ENCODE results near the gene UPK2. TPM values are rescaled to one million over a fixed set of nuclear protein-coding genes. Genes with fewer than 3 reads are reported as not detected.

The UPK2 gene
- total and polyA plus RNA-seq, 2 donors (not counting 3 experiments of a cell fraction or from before 2014, with no cell fraction given) = 0.11 TPM; not detected in 1

DNA sequence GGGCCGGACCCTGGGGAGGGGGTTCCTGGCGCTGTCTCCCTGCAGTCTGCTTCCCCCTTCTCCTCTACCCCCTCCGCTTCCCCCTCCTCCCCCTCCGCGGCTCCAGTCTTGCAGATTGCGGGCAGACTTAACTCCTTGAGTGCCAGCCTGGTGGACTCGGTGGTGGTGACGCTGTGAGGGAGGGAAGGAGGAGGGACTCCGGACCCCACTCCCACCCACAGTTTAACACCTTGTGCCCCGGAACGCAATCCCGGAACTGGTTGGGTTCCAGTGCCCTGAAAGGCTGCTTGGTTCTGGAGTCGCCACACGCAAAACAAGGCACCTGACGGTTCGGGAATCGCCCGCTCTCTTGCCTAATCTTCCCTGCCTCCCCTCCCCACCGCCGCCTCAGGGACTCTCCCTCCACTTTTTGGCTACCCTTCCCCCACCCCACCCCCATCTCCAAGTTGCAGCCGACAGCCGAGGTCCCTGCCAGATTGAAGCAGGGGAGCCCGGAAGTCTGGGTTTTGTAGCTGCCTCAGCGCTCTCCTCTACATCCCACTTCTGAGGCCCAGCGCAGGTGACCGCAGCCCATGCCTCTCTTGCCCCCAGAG lies 26.5 kb upstream of the UPK2 start:
- Histone ChIP-seq H3K4me2 (ENCODE audit: insufficient read depth, low read length) (peak overlapping the region; percentile 74), H3K9ac (replicated peaks; ENCODE audit: extremely low read depth, insufficient read depth, low read length) (peak overlapping the region; percentile 44), H2AFZ (ENCODE audit: low read depth, low read length) (peak overlapping the region; percentile 73), H3K4me1 (ENCODE audit: control insufficient read depth, extremely low read depth, insufficient read depth, low read length) (peaks cover 15% of the 10 kb centered on the region), H3K36me3 (ENCODE audit: control insufficient read depth in 2 of 2, extremely low read depth in 1 of 2, insufficient read depth in 2 of 2, low read length in 2 of 2) (no peaks in the 10 kb centered on the region), H3K79me2 (ENCODE audit: control insufficient read depth, insufficient read depth, low read length) (peaks cover 7% of the 10 kb centered on the region), H3K27me3 (ENCODE audit: control insufficient read depth in 2 of 2, insufficient read depth in 2 of 2, low read length in 2 of 2) (peaks cover 0 to 2% of the 10 kb centered on the region in 2 experiments), H3K4me3 (replicated peaks in 1 of 3; ENCODE audit: insufficient read depth in 1 of 3, low read depth in 1 of 3, low read length in 3 of 3) (peak overlapping the region; percentile 29 to 64 (median 57)), H3K27ac (ENCODE audit: insufficient read depth, low read depth, low read length) (no peak overlapping the region), H3K9me3 (replicated peaks; ENCODE audit: control insufficient read depth, insufficient read depth, low read length) (no peaks in the 10 kb centered on the region), H4K20me1 (replicated peaks; ENCODE audit: control insufficient read depth, extremely low read depth, insufficient read depth, low read length) (no peaks in the 10 kb centered on the region), H3K9me1 (replicated peaks; ENCODE audit: control insufficient read depth, extremely low read depth, insufficient read depth, low read length) (no peaks in the 10 kb centered on the region)
- TF ChIP-seq, protein P1, sequence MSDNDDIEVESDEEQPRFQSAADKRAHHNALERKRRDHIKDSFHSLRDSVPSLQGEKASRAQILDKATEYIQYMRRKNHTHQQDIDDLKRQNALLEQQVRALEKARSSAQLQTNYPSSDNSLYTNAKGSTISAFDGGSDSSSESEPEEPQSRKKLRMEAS (IDR thresholded peaks at IDR 0.05; ENCODE audit: insufficient read depth, insufficient read length) = no peak
- TF ChIP-seq POLR2A (IDR thresholded peaks at IDR 0.05; ENCODE audit: low read depth, low read length) = no peak
- ChIA-PET CTCF (interaction anchor here (0.8 to 10.6 kb wide), 8 partner anchors 11 to 285 kb away, joined by 3 to 330 read pairs (median 4); partner anchors contain the start of gene DDX6), POLR2A (interaction anchor here (0.6 to 1.2 kb wide), 2 partner anchors 19 to 139 kb away, joined by 4 read pairs; partner anchors contain the start of gene DDX6)
- FAIRE-seq = no peak
- DNase-seq (ENCODE audit: low read depth, low spot score) = peak; percentile 80
- no TSS peak for BruUV-seq (replicated peaks)
- intact Hi-C loops (cut with micrococcal nuclease) (loop anchor here (5.0 kb wide), 2 partner anchors 88 to 128 kb away; partner anchors contain the start of genes HYOU1, RPS25 and TRAPPC4), dilution Hi-C loops (cut with MboI; ENCODE audit: extremely low pct_ligation_motif_present, low sequenced_read_pairs) (no loop called here)

DNA sequence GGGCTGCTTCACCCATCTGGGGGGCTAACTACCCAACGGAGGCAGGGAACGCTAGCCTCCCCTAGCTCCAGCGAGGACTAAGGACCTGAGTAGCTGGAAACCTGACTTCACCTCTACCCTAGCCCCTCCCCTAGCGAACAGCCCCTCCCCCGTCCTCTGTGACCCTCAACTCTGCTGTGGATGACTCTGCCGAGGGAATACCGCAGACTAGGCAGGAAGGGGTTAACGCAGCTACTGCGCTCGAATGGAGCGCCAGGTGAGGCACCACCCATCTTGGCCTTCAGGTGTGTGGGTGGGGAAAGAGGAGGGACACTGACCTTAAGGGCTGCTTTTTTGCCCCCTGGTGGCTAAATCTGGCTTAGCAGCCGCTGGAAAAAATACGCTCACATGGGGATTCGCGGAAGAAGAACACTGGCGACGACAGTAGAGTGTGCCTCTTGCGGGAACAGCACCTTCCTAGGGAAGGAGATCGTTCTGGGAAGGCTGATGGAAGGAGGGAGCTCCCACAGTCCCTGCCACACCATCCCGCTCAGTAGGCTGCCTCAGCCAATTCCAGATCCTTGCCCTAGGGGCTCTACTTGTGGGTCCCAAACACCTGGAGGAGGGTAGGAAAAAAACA lies 25.9 kb upstream of the UPK2 start:
- peaks cover 15% of the 10 kb centered on the region for H3K4me1 ChIP-seq (ENCODE audit: control insufficient read depth, extremely low read depth, insufficient read depth, low read length)
- H2AFZ ChIP-seq (ENCODE audit: low read depth, low read length) = peak overlapping the region; percentile 73
- peak overlapping the region; percentile 29 to 64 (median 57) for H3K4me3 ChIP-seq (replicated peaks in 1 of 3; ENCODE audit: insufficient read depth in 1 of 3, low read depth in 1 of 3, low read length in 3 of 3)
- CTCF ChIA-PET = interaction anchor here (0.8 to 10.6 kb wide), 17 partner anchors 8 to 285 kb away, joined by 3 to 330 read pairs (median 3); partner anchors contain the start of genes DDX6 and UPK2
- BruUV-seq (replicated peaks) = no TSS peak
- DNase-seq (ENCODE audit: low read depth, low spot score) (peak; percentile 76), FAIRE-seq (peak; percentile 86)
- intact Hi-C loops (cut with micrococcal nuclease) (no loop called here), dilution Hi-C loops (cut with MboI; ENCODE audit: extremely low pct_ligation_motif_present, low sequenced_read_pairs) (no loop called here)
- no peaks in the 10 kb centered on the region for H4K20me1 ChIP-seq (replicated peaks; ENCODE audit: control insufficient read depth, extremely low read depth, insufficient read depth, low read length)
- no peak overlapping the region for H3K27ac ChIP-seq (ENCODE audit: insufficient read depth, low read depth, low read length)
- peak overlapping the region; percentile 74 for H3K4me2 ChIP-seq (ENCODE audit: insufficient read depth, low read length)
- no peaks in the 10 kb centered on the region for H3K9me1 ChIP-seq (replicated peaks; ENCODE audit: control insufficient read depth, extremely low read depth, insufficient read depth, low read length)
- TF ChIP-seq, protein P2, sequence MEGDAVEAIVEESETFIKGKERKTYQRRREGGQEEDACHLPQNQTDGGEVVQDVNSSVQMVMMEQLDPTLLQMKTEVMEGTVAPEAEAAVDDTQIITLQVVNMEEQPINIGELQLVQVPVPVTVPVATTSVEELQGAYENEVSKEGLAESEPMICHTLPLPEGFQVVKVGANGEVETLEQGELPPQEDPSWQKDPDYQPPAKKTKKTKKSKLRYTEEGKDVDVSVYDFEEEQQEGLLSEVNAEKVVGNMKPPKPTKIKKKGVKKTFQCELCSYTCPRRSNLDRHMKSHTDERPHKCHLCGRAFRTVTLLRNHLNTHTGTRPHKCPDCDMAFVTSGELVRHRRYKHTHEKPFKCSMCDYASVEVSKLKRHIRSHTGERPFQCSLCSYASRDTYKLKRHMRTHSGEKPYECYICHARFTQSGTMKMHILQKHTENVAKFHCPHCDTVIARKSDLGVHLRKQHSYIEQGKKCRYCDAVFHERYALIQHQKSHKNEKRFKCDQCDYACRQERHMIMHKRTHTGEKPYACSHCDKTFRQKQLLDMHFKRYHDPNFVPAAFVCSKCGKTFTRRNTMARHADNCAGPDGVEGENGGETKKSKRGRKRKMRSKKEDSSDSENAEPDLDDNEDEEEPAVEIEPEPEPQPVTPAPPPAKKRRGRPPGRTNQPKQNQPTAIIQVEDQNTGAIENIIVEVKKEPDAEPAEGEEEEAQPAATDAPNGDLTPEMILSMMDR (IDR thresholded peaks at IDR 0.05; ENCODE audit: extremely low read depth in 1 of 2, insufficient read depth in 1 of 2, low read depth in 1 of 2, low read length in 2 of 2) = peak; percentile 89 to 95
- TF ChIP-seq POLR2AphosphoS5 (IDR thresholded peaks at IDR 0.05; ENCODE audit: insufficient read depth, low read depth, low read length) = no peak
- POLR2A ChIA-PET = interaction anchor here (0.6 kb wide), 1 partner anchor 139 kb away, joined by 4 read pairs; the partner anchor contains the start of gene DDX6
- H3K9ac ChIP-seq (replicated peaks; ENCODE audit: extremely low read depth, insufficient read depth, low read length) = no peak overlapping the region
- no peaks in the 10 kb centered on the region for H3K9me3 ChIP-seq (replicated peaks; ENCODE audit: control insufficient read depth, insufficient read depth, low read length)
- H3K27me3 ChIP-seq (ENCODE audit: control insufficient read depth in 2 of 2, insufficient read depth in 2 of 2, low read length in 2 of 2) = peaks cover 0 to 2% of the 10 kb centered on the region in 2 experiments
- H3K36me3 ChIP-seq (ENCODE audit: control insufficient read depth in 2 of 2, extremely low read depth in 1 of 2, insufficient read depth in 2 of 2, low read length in 2 of 2) = no peaks in the 10 kb centered on the region
- peaks cover under 1% of the 10 kb centered on the region for H3K79me2 ChIP-seq (ENCODE audit: control insufficient read depth, insufficient read depth, low read length)
